Subcutaneous adipose tissue (tissue), 4 donors: Measurements from ENCODE around the gene GPA33. TPM values are rescaled to one million over a fixed set of nuclear protein-coding genes. Genes with fewer than 3 reads are reported as not detected.

Source experiments
- total RNA-seq, 4 donors: library from RNA; depleted of rRNA; stranded (reverse); fragments of >200 nt; gene quantifications; one replicate each; pipeline ENCODE4 v1.1.0, GENCODE V29; 2016
- TF ChIP-seq, protein P1 (sequence below): fragments of 450-650 bp; IDR thresholded peaks from one replicate; pipeline ENCODE4 v1.5.1; 2016; ENCODE audit warnings: low read depth, mild to moderate bottlenecking, control low read depth, antibody characterized with exemption, moderate library complexity

GPA33 gene
- total RNA-seq, 4 donors from 2014 or later, result 0.75 to 1.2 TPM; not detected in 2

DNA sequence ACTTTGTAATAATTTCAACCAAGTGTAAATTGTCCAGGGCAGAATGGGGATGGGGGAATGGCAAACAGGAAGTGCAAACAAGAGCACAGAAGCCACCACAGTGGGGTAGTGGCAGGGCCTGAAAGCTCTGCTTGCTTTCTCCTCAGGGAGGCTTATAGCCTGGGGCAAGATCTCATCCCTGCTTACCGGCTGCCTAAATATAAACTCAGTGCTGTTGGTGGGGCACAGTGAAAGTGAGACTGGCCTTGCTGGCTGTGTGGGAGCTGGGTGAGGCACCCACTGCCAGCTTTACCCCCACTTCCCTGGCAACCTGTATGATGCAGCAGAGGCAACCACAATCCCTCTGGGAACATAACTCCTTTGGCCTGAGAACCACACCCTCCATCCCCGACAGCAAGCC, 18.9 kb upstream of the GPA33 start:
- TF ChIP-seq, protein P1, sequence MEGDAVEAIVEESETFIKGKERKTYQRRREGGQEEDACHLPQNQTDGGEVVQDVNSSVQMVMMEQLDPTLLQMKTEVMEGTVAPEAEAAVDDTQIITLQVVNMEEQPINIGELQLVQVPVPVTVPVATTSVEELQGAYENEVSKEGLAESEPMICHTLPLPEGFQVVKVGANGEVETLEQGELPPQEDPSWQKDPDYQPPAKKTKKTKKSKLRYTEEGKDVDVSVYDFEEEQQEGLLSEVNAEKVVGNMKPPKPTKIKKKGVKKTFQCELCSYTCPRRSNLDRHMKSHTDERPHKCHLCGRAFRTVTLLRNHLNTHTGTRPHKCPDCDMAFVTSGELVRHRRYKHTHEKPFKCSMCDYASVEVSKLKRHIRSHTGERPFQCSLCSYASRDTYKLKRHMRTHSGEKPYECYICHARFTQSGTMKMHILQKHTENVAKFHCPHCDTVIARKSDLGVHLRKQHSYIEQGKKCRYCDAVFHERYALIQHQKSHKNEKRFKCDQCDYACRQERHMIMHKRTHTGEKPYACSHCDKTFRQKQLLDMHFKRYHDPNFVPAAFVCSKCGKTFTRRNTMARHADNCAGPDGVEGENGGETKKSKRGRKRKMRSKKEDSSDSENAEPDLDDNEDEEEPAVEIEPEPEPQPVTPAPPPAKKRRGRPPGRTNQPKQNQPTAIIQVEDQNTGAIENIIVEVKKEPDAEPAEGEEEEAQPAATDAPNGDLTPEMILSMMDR, result no peak

DNA sequence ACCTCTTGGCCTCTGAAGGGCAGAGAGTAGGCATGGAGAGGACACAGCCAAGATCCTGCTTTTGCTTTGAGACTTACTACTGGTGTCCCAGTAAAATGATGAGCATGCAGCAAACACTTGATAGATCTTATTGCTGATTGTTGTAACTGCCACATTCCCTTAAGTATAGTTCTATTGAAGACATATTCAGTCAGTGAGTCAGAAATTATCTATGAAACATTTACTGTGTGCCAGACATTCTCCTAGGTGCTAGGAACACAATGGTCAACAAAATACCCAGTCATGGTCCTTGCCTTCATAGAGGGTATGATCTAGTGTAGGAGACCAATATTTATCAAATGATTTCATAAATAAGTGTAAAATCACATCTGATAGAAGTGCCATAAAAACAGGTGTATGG, 17.3 kb upstream of the GPA33 start:
- TF ChIP-seq, protein P1, result no peak

DNA sequence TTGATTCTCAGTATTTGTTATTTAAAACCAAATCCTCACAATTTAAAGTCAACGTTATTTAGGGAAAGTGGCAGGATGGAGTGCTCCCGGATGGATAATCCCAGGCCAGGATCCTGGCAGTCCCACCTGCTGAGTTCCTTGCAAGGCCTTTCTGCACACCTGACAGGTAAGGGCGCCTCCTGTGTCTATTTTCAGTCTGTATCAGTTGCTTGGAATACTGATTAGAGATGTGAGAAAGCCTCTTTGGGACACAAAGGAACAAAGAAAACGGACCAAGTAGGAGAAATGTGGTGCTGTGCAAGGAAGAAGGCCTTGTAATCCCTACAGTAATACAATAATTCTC, 15.9 kb upstream of the GPA33 start:
- TF ChIP-seq, protein P1, result no peak

DNA sequence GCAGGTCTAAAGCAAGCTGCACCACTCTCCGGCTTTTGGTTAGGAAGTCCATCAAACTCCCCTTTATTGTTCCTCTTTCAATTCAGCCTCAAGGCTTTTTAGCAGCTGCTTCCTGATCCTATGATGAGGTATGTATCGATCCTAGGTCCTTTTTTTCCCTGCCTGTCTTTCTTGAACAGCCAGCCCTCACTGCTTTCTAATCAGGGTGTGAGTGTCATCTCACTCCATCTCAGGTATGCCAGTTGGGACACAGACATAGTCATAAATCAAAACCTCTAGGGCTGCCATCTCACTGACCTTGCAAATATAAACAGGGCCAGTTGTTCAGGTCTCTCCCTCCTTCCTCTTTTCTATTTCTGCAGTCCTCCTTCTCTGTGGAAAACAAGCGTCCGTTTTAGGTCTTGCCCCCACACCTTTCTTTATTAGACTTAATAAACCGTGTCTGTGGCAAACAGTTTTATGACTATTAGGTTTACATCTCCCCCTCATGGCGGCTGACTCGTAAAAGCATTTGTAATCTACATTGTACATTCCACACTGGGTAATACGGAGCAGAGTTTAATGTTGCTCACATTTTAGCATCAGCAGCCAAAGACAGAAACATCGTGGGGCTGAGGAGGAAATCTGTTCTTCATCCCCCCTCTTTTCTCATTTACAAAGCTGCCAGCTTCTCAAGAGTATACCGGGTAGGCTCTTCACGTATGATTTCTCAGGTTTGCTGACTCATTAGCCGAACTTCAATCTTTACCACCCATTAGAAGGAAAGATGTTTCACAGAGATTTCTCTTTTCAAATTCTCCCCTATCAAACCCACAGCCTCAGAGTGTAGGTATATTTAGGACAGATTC, 15.3 kb upstream of the GPA33 start:
- TF ChIP-seq, protein P1, result no peak

DNA sequence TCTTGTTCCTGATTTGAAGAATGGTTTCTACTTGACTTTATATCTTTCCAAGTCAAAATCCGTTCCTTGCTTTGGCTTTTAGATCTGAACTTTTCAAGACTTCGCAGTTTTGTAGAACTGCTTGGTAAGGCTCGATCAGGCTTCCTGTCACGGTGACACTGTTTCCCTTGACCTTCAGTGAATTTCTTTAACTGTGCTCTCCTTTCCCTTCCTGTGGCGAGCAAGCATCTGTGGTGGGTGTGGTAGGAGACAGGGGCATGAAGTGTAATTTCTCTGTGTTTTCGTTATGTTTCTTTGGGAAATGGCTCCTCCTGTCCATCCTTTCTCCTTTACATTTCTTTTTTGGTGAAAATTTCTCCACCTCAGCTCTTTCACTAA, 14.1 kb upstream of the GPA33 start:
- TF ChIP-seq, protein P1, result no peak

DNA sequence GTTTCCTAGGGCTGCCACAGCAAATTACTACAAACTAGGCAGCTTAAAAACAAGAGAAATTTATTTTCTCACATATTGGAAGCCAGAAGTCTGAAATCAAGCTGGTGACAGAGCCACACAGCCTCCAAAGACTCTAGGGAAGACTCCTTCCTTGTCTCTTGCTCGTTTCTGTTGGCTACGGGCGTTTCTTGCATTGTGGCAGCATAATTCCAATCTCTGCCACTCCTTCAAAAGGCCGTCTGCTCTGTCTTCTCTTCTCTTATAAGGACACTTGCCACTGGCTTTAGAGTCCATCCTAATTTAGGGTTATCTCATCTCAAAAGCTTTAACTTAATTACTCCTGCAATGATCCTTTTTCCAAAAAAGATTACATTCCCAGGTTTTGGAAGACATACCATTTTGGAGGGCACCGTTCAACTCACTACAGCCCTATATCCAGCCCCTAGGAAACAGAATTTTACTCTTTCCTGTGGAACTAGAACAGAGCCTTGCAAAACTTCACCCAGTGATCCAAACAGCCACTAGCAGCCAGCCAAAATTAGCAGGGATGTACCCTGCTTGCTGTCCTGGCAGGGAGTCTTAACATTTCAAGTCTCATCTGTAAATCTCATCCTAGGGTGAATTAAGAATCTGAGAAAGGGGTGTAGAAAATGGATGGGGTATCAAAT, 12.9 kb upstream of the GPA33 start:
- TF ChIP-seq, protein P1, result no peak

DNA sequence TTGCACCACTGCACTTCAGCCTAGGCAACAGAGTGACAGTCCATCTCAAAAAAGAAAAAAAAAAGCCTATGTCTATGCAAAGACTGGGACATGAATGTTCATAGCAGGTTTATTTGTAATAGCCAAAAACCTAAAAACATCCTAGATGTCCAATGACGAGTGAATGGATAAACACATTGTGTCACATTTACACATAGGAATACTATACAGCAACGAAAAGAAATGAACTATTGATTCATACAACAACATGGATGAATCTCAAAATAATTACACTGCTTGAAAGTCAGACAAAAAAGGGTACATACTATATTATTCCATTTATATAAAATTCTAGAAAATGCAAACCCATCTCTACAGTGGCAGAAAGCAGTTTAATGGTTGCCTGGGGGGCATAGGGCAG, 11.6 kb upstream of the GPA33 start:
- TF ChIP-seq, protein P1, result no peak
